Fibroblast of the aortic adventitia (primary cell): ENCODE measurements around the gene TEKT5. TPM values are rescaled to one million over a fixed set of nuclear protein-coding genes. Genes with fewer than 3 reads are reported as not detected.

ENCODE experiments used
- DNase-seq: peaks from one replicate; pipeline ENCODE4 v3.0.0-alpha.2; 2010; ENCODE audit warnings: low read depth
- H3K4me3 ChIP-seq: 2 replicates; pipeline ENCODE4 v1.5.1; 2011; ENCODE audit warnings: low read depth, mild to moderate bottlenecking, control low read depth, low read length, moderate library complexity
- total RNA-seq: library from RNA; depleted of rRNA; stranded (reverse); fragments of >200 nt; gene quantifications from 2 replicates; pipeline ENCODE4 v1.2.3, GENCODE V29; 2012; ENCODE audit warnings: low replicate concordance
- TF ChIP-seq, protein P1 (sequence below): IDR thresholded peaks from 2 replicates; pipeline ENCODE4 v1.5.1; 2011; ENCODE audit warnings: mild to moderate bottlenecking, low read length, control low read depth, inconsistent platforms; ENCODE audit not compliant: insufficient read depth

TEKT5 gene
- total RNA-seq, 1 donor: 0.09 TPM

- peak; percentile 68 for DNase-seq
- TF ChIP-seq, protein P1, sequence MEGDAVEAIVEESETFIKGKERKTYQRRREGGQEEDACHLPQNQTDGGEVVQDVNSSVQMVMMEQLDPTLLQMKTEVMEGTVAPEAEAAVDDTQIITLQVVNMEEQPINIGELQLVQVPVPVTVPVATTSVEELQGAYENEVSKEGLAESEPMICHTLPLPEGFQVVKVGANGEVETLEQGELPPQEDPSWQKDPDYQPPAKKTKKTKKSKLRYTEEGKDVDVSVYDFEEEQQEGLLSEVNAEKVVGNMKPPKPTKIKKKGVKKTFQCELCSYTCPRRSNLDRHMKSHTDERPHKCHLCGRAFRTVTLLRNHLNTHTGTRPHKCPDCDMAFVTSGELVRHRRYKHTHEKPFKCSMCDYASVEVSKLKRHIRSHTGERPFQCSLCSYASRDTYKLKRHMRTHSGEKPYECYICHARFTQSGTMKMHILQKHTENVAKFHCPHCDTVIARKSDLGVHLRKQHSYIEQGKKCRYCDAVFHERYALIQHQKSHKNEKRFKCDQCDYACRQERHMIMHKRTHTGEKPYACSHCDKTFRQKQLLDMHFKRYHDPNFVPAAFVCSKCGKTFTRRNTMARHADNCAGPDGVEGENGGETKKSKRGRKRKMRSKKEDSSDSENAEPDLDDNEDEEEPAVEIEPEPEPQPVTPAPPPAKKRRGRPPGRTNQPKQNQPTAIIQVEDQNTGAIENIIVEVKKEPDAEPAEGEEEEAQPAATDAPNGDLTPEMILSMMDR: no peak
- no peak overlapping the region for H3K4me3 ChIP-seq
Observed at GRCh38 chr16:10738231-10739077, 43.7 kb upstream of the TEKT5 start.

DNA sequence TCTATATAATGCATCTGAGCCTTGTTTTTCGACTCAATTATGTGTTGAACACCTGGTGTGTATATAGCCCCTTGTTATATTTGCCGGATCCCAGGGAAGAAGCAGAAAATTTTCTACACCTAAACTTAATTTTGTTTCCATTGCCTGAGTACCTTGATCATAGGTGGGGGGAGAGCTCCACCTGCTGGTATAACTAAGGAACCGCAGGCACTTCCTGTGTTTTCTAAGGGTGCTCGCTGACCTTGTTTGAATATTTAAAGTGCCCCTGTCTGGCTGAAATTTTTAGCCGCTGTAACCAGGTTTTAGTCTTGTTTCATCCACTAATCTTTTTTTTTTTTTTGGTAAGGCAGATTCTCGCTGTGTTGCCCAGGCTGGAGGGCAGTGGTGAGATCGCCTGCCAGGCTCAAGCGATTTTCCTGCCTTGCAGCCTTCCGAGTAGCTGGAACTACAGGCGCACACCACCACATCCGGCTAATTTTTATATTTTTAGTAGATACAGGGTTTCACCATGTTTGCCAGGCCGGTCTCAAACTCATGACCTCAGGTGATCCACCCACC is 42.4 kb upstream of the TEKT5 start:
- TF ChIP-seq, protein P1: peak; percentile 91
- H3K4me3 ChIP-seq: no peak overlapping the region
- DNase-seq: peak; percentile 82

- TF ChIP-seq, protein P1: no peak
- no peak for DNase-seq
- H3K4me3 ChIP-seq: no peak overlapping the region
Observed at GRCh38 chr16:10731790-10732189, 37.1 kb upstream of the TEKT5 start.

DNA sequence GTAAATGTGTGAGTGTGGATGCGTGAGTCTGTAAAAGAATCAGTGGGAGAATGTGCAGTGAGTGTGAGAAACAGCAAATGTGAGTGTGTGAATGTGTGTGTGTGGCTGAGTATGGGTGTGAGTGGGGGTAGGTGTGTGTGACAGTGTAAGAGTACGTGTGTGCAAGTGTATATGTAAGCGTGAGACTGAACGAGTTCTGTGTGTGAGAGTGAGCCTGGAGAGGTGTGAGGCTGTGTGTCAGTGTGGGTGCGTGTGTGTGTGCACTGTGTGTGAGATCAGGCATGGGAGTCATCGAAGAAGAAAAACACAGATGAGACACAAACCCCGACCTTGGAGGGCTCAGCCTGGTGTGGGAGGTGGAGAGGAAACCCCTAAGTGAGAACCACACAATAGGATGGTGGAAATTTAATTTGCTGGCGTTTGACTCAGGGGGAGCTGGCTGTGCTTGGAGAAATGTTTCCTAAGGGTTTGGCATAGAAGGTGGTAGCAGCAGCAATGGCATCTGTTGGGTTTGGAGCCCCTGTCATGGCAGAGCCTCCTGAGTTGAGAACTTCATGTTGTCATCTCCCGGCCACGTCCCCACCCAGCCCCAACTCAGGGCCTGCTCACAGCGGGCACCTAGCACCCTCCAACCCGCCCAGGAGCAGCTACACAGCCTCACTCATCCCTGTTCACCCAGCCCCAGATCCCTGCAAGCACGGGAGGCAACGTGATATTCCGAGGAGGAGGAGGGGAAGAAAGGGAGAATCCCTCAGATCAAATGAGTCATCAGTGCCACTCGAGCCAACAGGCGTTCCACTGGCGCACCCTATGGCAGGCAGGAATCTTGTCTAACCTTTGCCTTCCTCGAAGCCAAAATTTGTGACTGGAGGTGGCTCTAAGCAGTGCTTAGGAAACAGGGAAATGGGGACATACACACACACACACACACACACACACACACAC is 34.6 kb upstream of the TEKT5 start:
- DNase-seq: peak; percentile 37
- TF ChIP-seq, protein P1: no peak
- no peak overlapping the region for H3K4me3 ChIP-seq

DNA sequence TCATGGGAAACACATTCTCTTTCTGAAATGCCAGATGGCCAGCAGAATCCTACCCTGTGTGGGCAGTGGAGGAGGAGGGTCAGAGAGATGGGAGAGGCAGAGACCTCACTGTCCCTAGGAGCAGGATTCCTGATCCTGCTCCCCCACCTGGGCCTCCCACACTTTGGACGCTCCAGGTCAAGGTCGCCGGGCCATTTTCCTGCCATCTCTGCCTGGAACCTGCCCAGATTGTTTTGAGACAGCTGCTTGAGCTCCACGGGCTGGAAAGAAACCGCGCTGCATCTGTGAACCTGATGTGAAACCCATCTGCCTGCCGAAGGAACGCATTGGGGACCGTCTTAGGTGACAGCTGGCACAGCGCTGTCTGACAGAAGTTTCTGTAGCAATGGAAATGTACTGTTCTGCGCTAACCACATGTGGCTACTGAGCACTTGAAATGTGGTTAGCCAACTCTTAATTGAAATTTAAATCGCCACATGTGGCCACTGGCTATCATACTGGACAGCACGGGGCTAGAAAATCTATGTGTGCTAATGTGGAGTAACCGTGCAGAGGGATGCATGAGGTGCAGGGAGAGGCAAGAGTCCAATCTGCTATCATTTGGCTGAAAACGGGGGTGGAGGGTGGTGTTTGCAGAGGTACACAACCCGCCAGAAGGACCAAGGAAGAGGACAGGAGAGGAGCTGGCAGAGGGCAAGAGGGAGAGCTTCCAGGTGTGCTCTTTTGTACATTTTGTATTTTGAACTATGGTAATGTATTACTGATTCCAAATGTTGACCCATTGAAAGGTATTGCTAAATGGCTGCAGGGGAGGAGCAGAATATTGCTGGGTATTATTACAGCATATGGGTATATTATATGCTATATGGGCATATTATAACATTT is 33.5 kb upstream of the TEKT5 start:
- TF ChIP-seq, protein P1: no peak
- no peak for DNase-seq
- no peak overlapping the region for H3K4me3 ChIP-seq

- H3K4me3 ChIP-seq: no peak overlapping the region
- no peak for DNase-seq
- TF ChIP-seq, protein P1: no peak
Observed at GRCh38 chr16:10708969-10709368, 14.2 kb upstream of the TEKT5 start.
